Brain pericyte (primary cell): Measurements from ENCODE around the gene ECI1.
A peak's percentile ranks its signal among the peaks of the same experiment; 100 is the strongest.

Source experiments
- DNase-seq: peaks from one replicate; pipeline ENCODE4 v3.0.0-alpha.2; 2012; ENCODE audit warnings: low read depth, low spot score

ECI1 gene

GRCh38 chr16:2233872-2234812 lies 17.2 kb downstream of the ECI1 start:
- DNase-seq: no peak

- DNase-seq: no peak
Observed at GRCh38 chr16:2233046-2233775, 18.2 kb downstream of the ECI1 start.

DNA sequence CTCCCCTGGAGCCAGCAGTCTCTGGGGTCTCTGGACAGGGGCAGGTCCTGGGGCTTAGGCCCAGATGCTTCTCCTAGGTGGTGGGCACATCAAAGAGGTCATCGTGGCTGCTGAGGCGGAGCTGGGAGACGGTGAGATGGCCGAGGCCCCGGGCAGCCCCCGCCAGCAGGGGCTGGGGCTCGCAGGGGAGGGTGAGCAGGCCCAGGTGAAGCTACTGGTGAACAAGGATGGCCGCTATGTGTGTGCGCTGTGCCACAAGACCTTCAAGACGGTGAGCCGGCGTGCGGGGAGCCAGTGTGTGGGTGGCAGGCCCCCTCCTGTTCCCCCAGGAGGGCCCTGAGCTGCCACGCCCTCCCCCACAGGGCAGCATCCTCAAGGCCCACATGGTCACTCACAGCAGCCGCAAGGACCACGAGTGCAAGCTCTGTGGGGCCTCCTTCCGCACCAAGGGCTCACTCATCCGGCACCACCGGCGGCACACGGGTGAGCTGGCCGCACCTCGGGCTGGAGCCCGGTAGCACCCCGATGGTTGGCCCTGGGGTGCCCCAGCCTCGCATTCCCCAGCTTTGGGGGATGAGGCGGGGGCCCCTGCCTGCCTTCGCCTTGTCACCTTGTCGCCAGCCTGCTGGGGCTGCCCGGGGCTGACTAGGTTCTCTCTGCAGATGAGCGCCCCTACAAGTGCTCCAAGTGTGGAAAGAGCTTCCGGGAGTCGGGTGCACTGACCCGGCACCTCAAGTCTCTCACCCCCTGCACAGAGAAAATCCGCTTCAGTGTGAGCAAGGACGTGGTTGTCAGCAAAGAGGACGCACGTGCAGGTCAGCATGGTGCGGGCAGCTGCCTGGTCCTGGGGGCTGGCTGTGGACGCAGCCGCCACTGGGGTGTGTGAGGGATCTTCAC lies 19.0 kb downstream of the ECI1 start:
- no peak for DNase-seq

DNA sequence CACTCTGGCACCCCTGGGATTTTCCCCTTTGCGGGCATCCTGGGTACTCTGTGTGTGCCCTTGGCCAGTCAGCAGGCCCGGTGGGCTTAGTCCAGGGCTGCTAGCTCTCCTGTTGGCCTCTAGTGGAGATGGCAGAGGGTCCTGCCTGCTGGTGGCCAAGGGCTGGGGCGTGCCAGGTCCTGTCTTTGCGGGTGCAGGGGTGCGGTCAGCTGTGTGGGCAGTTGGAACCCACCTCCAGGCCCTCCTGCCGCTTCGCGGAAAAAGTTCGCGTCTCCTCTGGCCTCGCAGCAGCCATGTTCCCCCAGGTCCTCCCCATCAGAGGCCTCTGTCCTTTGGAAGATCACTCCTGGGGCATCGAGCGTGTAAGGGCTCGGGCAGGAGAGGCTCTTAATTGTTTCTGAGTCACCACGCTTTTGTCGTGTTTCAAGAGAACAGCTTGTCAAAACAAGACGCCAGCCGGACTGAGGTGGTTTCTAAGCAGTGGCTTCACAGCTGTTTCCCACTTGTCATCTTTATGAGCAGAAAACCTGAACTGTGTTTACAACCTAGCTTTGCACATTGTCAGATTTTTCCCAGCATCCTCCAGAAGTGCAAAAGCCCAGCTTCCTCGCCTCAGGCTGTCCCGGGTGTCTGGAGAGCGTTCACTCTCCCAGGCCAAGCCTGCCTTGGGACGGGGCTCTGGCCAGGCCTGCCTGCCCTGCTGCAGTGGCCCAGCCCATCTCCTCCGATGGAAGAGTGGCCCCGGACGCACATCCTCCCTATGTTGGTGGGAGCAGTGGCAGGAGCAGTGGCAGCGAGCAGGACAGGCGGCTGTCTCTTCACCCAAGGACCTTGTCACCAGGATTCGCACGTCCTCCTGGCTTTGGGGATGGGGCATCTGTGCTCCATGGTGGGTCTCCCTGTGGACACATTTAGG lies 20.1 kb downstream of the ECI1 start:
- DNase-seq: no peak

DNA sequence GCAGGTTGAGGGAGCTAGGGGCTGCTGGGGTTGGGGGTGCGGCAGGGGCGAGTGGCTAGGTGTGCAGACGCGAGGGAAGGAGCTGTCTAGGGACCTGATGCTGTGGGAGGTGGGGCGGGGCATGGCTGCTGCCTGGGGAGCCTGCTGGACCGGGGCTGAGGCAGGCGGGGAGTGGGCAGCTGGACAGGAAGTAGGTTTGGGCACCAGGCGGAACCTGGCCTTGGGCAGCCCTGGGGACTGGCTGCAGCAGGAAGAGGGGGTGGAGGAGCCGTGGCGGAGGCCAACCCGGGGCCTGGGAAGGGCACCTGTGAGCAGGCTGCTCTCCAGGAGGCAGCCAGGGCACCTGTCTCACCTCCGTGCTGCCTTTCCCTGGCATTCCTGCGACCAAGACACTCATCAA lies 21.0 kb downstream of the ECI1 start:
- DNase-seq: no peak

DNA sequence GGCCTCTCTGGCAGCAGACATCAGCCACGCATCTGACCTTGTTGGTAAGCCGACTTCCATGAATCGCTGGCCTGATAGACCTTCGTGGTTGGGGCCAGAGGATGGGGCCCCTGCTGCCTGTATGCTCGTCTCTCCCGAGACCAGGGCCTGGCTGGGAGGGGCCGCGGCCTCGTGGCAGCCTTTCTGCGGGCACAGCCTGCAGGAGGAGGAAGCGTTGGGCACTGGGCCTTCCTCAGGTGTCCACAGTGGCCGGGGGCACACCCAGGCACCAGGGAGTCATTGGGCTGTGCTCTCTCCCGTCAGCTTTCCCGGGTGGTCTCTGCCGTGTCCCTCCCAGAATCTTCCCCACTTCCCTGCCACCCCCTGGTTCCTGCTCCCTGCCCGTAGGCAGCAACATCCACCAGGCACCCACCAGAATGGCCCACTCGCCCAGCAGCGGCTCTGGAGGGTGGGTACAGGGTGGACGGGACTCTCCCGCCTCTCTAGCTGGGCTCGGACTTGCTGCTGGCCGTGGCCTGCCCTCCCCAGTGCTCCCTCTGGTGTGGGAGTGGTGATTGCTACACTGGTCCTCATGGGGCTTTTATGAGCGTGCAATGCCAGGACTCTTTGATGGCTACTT lies 21.6 kb downstream of the ECI1 start:
- DNase-seq: no peak

GRCh38 chr16:2229091-2229490 lies 22.3 kb downstream of the ECI1 start:
- DNase-seq: no peak

DNA sequence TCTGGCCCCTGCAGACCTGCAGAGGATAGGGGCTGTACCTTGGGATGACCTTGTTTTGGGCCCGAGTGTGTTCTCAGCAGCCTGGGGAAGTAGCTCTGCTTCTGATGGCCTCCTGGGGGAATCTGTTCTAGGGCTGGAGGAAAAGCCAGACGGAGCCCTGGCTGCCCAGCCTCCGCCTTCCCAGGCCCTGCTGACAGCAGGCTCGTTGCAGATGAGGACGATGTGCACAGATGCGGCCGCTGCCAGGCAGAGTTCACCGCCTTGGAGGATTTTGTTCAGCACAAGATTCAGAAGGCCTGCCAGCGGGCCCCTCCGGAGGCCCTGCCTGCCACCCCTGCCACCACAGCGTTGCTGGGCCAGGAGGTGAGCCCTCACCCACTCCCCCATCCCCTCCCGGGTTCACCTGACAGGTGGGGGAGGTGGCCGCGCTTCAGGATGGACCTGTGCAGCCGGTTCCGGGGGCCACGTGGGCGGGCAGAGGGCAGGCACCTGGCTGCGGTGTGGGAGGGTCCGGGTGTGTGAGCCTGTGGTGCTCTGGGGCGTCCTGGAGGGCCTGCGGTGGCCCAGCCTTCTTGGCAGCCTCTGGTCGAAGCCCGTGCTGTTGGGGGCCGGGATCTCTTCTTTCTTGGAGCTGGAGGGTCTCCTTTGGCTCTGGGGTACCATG lies 23.1 kb downstream of the ECI1 start:
- DNase-seq: no peak

DNA sequence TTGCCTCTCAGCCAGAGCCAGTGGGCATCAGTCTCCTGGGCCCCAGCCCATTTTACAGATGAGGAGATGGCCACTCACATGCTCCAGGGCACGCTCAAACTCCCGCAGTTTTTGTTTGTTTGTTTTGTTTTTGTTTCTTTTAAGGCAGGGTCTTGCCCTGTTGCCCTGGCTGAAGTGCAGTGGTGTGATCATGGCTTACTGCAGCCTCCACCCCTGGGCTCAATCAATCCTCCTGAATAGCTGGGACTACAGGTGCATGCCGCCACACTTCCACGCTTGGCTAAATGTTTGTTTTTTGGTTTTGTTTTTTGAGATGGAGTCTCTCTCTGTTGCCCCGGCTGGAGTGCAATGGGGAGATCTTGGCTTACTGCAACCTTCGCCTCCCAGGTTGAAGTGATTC lies 24.5 kb downstream of the ECI1 start:
- no peak for DNase-seq

- DNase-seq: no peak
Observed at GRCh38 chr16:2226245-2226793, 25.1 kb downstream of the ECI1 start.

GRCh38 chr16:2223942-2224486 lies 27.4 kb downstream of the ECI1 start:
- no peak for DNase-seq

- peak; percentile 98 for DNase-seq
Observed at GRCh38 chr16:2223221-2223941, 28.0 kb downstream of the ECI1 start, which contains the start of gene E4F1. E4F1 (plus strand) TSS chr16:2223591; CDS start chr16:2223614, 23 bp downstream.

DNA sequence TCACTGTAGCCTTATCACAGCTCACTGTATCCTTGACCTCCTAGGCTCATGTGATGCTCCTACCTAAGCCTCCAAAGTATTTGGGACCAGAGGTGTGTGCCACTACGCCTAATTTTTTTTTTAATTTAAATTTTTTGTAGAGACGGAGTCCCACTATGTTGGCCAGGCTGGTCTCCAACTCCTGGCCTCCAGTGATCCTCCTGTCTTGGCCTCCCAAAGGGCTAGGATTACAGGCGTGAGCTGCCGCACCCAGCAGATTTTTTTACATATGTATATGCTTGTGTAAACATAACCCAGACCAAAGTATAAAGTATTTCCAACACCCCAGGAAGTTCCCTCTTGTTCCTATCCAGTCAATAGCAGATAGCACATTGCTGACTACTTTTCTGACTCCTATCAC lies 35.1 kb downstream of the ECI1 start:
- no peak for DNase-seq

GRCh38 chr16:2214719-2214968 lies 36.7 kb downstream of the ECI1 start, which contains the start of gene PGP:
PGP (minus strand) TSS chr16:2214840; CDS start chr16:2214777, 63 bp downstream.
- no peak for DNase-seq

DNA sequence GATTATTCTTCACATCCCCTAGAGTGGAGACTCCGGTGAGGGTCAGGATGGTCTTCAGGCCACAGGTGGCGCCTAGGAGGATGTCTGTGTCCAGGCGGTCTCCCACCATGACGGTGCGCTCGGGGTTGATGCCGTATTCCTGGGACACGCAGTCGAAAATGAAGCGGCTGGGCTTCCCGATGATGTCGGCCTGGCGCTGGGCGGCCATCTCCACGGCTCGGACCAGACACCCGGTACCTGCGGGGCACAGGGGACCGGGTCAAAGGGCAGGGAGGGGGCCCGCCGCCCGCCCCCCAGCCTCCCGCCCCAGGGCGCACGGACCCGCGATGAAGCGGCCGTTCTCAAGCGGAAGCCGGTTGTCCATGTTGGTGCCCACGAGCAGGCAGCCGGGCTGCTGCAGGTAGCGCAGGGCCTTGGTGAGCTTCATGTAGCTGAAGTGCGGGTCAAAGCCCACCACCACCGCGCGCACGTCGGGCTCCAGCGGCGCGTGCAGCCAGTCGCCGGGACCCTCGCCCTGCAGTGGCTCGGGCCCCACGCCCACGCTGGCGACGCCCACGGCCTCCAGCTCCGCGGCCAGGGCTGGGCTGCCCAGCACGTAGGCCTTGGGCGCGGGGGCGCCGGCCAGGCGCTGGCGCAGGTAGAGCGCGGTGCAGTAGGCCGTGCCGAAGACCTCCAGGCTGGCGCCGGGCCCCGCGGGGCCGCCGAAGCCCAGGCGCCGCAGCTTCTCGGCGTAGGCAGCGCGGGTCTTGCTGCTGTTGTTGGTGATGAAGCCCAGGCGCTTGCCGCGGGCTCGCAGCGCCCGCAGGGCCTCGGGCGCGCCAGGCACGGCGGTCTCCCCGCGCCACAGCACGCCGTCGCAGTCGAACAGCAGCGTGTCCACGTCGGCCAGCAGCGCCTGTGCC lies 37.3 kb downstream of the ECI1 start:
- DNase-seq: no peak

DNA sequence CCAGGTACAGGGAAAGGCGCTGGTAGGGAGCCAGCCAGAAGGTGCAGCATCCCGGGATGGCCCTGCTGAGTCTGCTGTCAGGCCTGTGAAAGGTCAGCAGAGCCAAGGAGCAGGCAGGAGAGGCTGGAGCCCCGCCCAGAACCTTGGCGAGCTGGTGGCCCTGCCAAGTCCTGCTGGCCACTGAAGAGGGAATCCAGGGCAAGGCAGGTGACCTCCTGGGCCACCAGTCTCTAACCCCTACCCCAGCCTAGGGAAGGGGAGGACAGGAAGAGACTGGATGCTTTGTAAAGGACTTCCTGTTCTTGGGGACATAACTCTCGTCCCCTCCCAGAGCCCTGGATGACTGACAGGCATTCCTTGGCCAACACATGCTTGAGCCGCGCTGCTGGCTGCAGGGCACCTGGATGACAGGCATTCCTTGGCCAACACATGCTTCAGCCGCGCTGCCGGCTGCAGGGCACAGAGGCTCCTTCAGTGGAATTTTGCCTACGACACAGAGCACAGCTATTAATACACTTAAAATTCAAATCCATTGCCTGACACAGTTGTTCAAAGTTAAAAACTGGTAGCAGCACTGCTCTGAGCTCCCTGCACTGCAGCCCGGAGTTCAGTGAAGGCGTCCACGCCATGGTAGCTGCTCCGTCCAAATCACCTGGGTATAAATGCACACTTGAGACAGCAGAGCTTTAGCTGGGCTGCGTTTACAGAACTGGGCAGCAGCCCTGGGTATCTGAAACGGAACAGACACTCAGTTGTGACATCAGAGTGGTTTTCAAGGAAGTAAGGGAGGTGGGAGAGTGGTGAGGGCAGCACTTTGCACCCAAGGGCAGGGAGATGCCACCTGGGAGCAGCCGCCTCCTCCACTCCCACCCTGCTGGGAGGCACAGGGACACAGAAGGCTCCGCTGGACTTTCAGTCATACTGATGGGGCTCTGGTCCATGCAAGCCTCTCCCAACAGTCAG lies 38.7 kb downstream of the ECI1 start:
- no peak for DNase-seq
